Thymus (tissue), 11 donors: ENCODE measurements around the gene NEDD4L. TPM values are rescaled to one million over a fixed set of nuclear protein-coding genes. Genes with fewer than 3 reads are reported as not detected.

ENCODE experiments used
- DNase-seq, 9 donors: peaks; one replicate each; pipeline ENCODE4 v3.0.0-alpha.2; 2013; ENCODE audit warnings: low spot score in 9 of 9, low read depth in 6 of 9, missing footprints in 1 of 9
- H3K27ac ChIP-seq, 2 donors: one replicate each; pipeline ENCODE4 v1.5.1; 2013; ENCODE audit warnings: control low read depth in 1 of 2, low read depth in 1 of 2, low read length in 1 of 2, mild to moderate bottlenecking in 1 of 2, moderate library complexity in 1 of 2
- H3K27me3 ChIP-seq, 2 donors: one replicate each; pipeline ENCODE4 v1.5.1; 2013; ENCODE audit warnings: low read length in 1 of 2; ENCODE audit not compliant: control insufficient read depth in 2 of 2, insufficient read depth in 1 of 2
- H3K36me3 ChIP-seq, 2 donors: one replicate each; pipeline ENCODE4 v1.5.1; 2013; ENCODE audit warnings: low read length in 1 of 2, mild to moderate bottlenecking in 1 of 2, moderate library complexity in 1 of 2; ENCODE audit not compliant: control insufficient read depth in 2 of 2, insufficient read depth in 2 of 2
- H3K4me1 ChIP-seq, 2 donors: one replicate each; pipeline ENCODE4 v1.5.1; 2013; ENCODE audit warnings: low read length in 2 of 2; ENCODE audit not compliant: control insufficient read depth in 2 of 2, insufficient read depth in 2 of 2
- H3K4me3 ChIP-seq, 2 donors: one replicate each; pipeline ENCODE4 v1.5.1; 2013; ENCODE audit warnings: low read length in 2 of 2, control low read depth in 1 of 2, mild to moderate bottlenecking in 1 of 2
- H3K9me3 ChIP-seq, 2 donors: one replicate each; pipeline ENCODE4 v1.5.1; 2013; ENCODE audit warnings: low read length in 1 of 2, mild to moderate bottlenecking in 1 of 2; ENCODE audit not compliant: control insufficient read depth in 2 of 2, insufficient read depth in 1 of 2
- WGBS: extraction: QIAGEN DNeasy Blood & Tissue Kit; methylation state at CpG from one replicate; pipeline ENCODE4 v1.1.7; 2013; 5-methylcytosine and 5-hydroxymethylcytosine counted together
- polyA plus RNA-seq: library from polyadenylated mRNA; stranded (reverse); fragments of 200-250 nt; gene quantifications from one replicate; pipeline ENCODE4 v1.2.3, GENCODE V29; 2013
- total RNA-seq: library from RNA; stranded (reverse); fragments of 120-200 nt; gene quantifications from one replicate; pipeline ENCODE4 v1.2.4, GENCODE V29; 2013
- donor health status: healthy.

The NEDD4L gene
- total and polyA plus RNA-seq, 2 donors: 6.5 to 11.8 TPM

- Histone ChIP-seq H3K4me3 (no peak overlapping the region), H3K4me1 (no peaks in the 10 kb centered on the region), H3K36me3 (no peaks in the 10 kb centered on the region), H3K27ac (no peak overlapping the region), H3K9me3 (no peaks in the 10 kb centered on the region), H3K27me3 (no peaks in the 10 kb centered on the region)
- no peak for DNase-seq
These were observed 34.9 kb upstream of the NEDD4L start for GRCh38 chr18:58009166-58009565.

- H3K36me3 ChIP-seq: no peaks in the 10 kb centered on the region
- H3K27me3 ChIP-seq: no peaks in the 10 kb centered on the region
- H3K4me3 ChIP-seq: no peak overlapping the region
- no peaks in the 10 kb centered on the region for H3K9me3 ChIP-seq
- H3K27ac ChIP-seq: no peak overlapping the region
- H3K4me1 ChIP-seq: no peaks in the 10 kb centered on the region
- DNase-seq: no peak
- WGBS: 92% methylated on average over 4 of the region's 4 CpGs
These were observed 33.8 kb upstream of the NEDD4L start for GRCh38 chr18:58010265-58010664.

- Histone ChIP-seq H3K36me3 (no peaks in the 10 kb centered on the region), H3K4me1 (no peaks in the 10 kb centered on the region), H3K4me3 (no peak overlapping the region), H3K27ac (no peak overlapping the region), H3K27me3 (no peaks in the 10 kb centered on the region), H3K9me3 (no peaks in the 10 kb centered on the region)
- 97% methylated on average over 1 of the region's 1 CpG for WGBS
- DNase-seq: no peak
These were observed 31.7 kb upstream of the NEDD4L start for GRCh38 chr18:58012356-58012755.

- Histone ChIP-seq H3K27me3 (no peaks in the 10 kb centered on the region), H3K4me3 (no peak overlapping the region), H3K27ac (no peak overlapping the region), H3K9me3 (no peaks in the 10 kb centered on the region), H3K36me3 (no peaks in the 10 kb centered on the region), H3K4me1 (no peaks in the 10 kb centered on the region)
- WGBS: 78% methylated on average over 8 of the region's 8 CpGs
- DNase-seq: no peak
These were observed 30.5 kb upstream of the NEDD4L start for GRCh38 chr18:58013241-58014211.

- Histone ChIP-seq H3K4me3 (no peak overlapping the region), H3K4me1 (no peaks in the 10 kb centered on the region), H3K27ac (no peak overlapping the region), H3K9me3 (no peaks in the 10 kb centered on the region), H3K27me3 (no peaks in the 10 kb centered on the region), H3K36me3 (no peaks in the 10 kb centered on the region)
- 85% methylated on average over 13 of the region's 13 CpGs for WGBS
- peak in 1 of 9 donors; percentile 13 for DNase-seq
These were observed 28.8 kb upstream of the NEDD4L start for GRCh38 chr18:58015065-58015780.

GRCh38 chr18:58017267-58017666 is 26.8 kb upstream of the NEDD4L start:
- no peaks in the 10 kb centered on the region for H3K27me3 ChIP-seq
- no peaks in the 10 kb centered on the region for H3K9me3 ChIP-seq
- DNase-seq: no peak
- no peak overlapping the region for H3K27ac ChIP-seq
- H3K4me1 ChIP-seq: no peaks in the 10 kb centered on the region
- H3K36me3 ChIP-seq: no peaks in the 10 kb centered on the region
- H3K4me3 ChIP-seq: no peak overlapping the region

- H3K4me1 ChIP-seq: no peaks in the 10 kb centered on the region
- 97% methylated on average over 3 of the region's 3 CpGs for WGBS
These were observed 23.4 kb upstream of the NEDD4L start for GRCh38 chr18:58020567-58021107.

GRCh38 chr18:58021504-58021903 is 22.5 kb upstream of the NEDD4L start:
- no peaks in the 10 kb centered on the region for H3K27me3 ChIP-seq
- no peaks in the 10 kb centered on the region for H3K36me3 ChIP-seq
- no peak for DNase-seq
- no peaks in the 10 kb centered on the region for H3K4me1 ChIP-seq
- no peaks in the 10 kb centered on the region for H3K9me3 ChIP-seq
- H3K27ac ChIP-seq: no peak overlapping the region
- 97% methylated on average over 4 of the region's 4 CpGs for WGBS
- H3K4me3 ChIP-seq: no peak overlapping the region

More at GRCh38 chr18:58020567-58021107, 23.4 kb upstream of the NEDD4L start:
- Histone ChIP-seq H3K36me3 (no peaks in the 10 kb centered on the region), H3K4me3 (no peak overlapping the region), H3K27me3 (no peaks in the 10 kb centered on the region), H3K9me3 (no peaks in the 10 kb centered on the region), H3K27ac (no peak overlapping the region)
- DNase-seq: no peak

GRCh38 chr18:58023108-58023507 is 20.9 kb upstream of the NEDD4L start:
- WGBS: 94% methylated on average over 2 of the region's 2 CpGs
- Histone ChIP-seq H3K27ac (no peak overlapping the region), H3K9me3 (no peaks in the 10 kb centered on the region), H3K4me3 (no peak overlapping the region), H3K27me3 (no peaks in the 10 kb centered on the region), H3K36me3 (no peaks in the 10 kb centered on the region), H3K4me1 (no peaks in the 10 kb centered on the region)
- DNase-seq: no peak
